ENCODE measurements around the gene SGCE. TPM values are rescaled to one million over a fixed set of nuclear protein-coding genes. Genes with fewer than 3 reads are reported as not detected.

The SGCE gene
- total RNA-seq, 4 donors from 2014 or later, result 118 to 203 (median 161) TPM

DNA sequence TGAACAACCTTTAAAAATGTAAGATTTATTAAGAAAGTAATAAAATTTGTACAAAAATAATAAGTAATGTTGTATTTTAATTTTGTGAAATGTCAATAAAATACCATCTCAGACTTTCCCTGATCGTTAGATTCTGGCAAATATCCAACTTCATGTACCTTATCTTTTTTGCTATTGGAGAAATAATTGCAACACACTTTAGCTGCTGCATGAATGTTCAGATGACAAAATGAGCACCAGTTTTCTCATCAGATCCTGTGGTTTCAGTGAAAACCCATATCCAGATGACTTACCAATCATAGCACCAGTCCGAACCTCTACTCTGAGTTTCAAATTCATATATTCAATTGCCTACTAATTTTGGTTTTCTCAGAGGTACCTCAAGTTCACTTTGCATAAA, 76.5 kb downstream of the SGCE start:
- peaks cover 0 to 23% (median 3%) of the 10 kb centered on the region in 4 donors for H3K9me3 ChIP-seq
- TF ChIP-seq, protein P1, sequence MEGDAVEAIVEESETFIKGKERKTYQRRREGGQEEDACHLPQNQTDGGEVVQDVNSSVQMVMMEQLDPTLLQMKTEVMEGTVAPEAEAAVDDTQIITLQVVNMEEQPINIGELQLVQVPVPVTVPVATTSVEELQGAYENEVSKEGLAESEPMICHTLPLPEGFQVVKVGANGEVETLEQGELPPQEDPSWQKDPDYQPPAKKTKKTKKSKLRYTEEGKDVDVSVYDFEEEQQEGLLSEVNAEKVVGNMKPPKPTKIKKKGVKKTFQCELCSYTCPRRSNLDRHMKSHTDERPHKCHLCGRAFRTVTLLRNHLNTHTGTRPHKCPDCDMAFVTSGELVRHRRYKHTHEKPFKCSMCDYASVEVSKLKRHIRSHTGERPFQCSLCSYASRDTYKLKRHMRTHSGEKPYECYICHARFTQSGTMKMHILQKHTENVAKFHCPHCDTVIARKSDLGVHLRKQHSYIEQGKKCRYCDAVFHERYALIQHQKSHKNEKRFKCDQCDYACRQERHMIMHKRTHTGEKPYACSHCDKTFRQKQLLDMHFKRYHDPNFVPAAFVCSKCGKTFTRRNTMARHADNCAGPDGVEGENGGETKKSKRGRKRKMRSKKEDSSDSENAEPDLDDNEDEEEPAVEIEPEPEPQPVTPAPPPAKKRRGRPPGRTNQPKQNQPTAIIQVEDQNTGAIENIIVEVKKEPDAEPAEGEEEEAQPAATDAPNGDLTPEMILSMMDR (IDR thresholded peaks at IDR 0.05), result no peak
- TF ChIP-seq POLR2A (IDR thresholded peaks at IDR 0.05), result no peak
- TF ChIP-seq EP300 (IDR thresholded peaks at IDR 0.05), result no peak

DNA sequence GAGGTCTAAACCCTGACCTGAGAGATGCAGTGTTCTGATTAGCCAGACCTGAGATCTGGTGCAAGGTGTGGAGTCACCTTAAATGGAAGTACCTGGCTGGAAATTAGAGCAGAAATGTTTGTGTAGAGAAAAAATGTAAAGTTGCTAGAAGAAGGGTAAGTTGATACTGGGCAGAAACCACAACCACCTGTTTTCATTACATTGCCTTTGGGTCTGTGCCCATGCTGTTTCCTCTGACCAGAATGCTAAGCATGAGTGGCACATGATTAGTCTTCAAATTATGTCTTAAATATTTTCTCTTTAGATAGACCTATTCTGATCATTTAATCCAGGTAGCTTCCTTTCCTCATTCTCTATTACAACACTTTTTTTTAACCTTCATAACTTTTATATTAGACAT, 77.3 kb downstream of the SGCE start:
- H3K4me3 ChIP-seq, result no peak overlapping the region
- H3K4me1 ChIP-seq, result no peaks in the 10 kb centered on the region
- no peaks in the 10 kb centered on the region for H3K27me3 ChIP-seq
- H3K9me3 ChIP-seq, result peaks cover 0 to 30% (median 3%) of the 10 kb centered on the region in 4 donors
- H3K36me3 ChIP-seq, result peaks cover 0 to 46% (median 0%) of the 10 kb centered on the region in 3 donors
- no peak overlapping the region for H3K27ac ChIP-seq
- DNase-seq (ENCODE audit: low spot score in 2 of 2), result no peak
- TF ChIP-seq, protein P1 (IDR thresholded peaks at IDR 0.05), result no peak
- no peak for TF ChIP-seq EP300 (IDR thresholded peaks at IDR 0.05)
- TF ChIP-seq POLR2A (IDR thresholded peaks at IDR 0.05), result no peak

More for the DNA sequence above, 76.5 kb downstream of the SGCE start:
- WGBS, 2 donors, result 96% methylated on average over 2 of the region's 2 CpGs
- Histone ChIP-seq H3K4me1 (no peaks in the 10 kb centered on the region), H3K27me3 (no peaks in the 10 kb centered on the region), H3K4me3 (no peak overlapping the region), H3K27ac (no peak overlapping the region), H3K36me3 (peaks cover 0 to 47% (median 0%) of the 10 kb centered on the region in 3 donors)
- no peak for DNase-seq (ENCODE audit: low spot score in 2 of 2)

DNA sequence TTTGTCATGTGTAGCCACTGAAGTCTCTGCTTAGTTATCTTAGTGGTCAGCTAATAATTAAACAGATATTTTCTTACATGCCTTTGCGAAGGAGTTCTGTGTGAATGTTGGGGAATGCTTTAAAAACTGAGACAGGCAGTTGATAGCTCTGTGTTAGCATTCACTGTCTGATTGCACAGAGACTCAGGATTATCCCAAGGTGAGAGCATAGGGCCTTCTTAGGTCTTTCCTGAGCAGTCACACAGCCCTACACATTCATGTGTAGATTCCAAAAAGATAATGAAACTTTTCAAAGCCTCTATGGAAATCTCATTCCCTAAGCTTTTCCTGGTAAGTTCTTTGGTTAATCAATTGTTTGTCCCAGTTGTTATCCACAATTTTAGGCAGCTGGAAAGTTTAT, 78.6 kb downstream of the SGCE start:
- no peak overlapping the region for H3K27ac ChIP-seq
- H3K9me3 ChIP-seq, result peaks cover 0 to 40% (median 6%) of the 10 kb centered on the region in 4 donors
- 97% methylated on average over 1 of the region's 1 CpG for WGBS, 2 donors
- no peak overlapping the region for H3K4me3 ChIP-seq
- H3K4me1 ChIP-seq, result no peaks in the 10 kb centered on the region
- no peaks in the 10 kb centered on the region for H3K27me3 ChIP-seq
- TF ChIP-seq, protein P1 (IDR thresholded peaks at IDR 0.05), result no peak
- no peak for TF ChIP-seq POLR2A (IDR thresholded peaks at IDR 0.05)
- TF ChIP-seq EP300 (IDR thresholded peaks at IDR 0.05), result no peak
- DNase-seq (ENCODE audit: low spot score in 2 of 2), result no peak
- H3K36me3 ChIP-seq, result peaks cover 0 to 46% (median 0%) of the 10 kb centered on the region in 3 donors

DNA sequence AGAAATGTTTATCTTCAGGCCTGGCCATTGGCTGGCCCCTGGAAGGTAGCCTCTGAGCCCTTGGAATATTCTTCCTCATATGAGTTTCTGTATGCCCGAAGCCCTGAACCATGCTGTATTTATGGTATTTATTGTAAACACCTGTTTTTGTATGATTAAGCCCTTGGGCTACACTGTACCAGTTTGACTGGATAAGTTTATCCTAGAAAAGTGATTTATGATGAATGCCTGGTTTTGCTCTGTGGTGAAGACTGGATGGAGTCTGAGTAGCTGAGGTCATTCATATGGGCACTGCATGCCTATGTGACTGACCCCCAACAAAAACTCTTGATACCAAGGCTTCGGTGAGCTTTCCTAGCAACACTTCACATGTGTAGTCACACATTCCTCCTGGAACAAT, 79.6 kb downstream of the SGCE start:
- Histone ChIP-seq H3K4me3 (no peak overlapping the region), H3K4me1 (no peaks in the 10 kb centered on the region), H3K27me3 (no peaks in the 10 kb centered on the region), H3K27ac (no peak overlapping the region), H3K9me3 (peaks cover 0 to 40% (median 6%) of the 10 kb centered on the region in 4 donors), H3K36me3 (peaks cover 0 to 47% (median 0%) of the 10 kb centered on the region in 3 donors)
- WGBS, 2 donors, result 70 to 100% methylated on average over 2 of the region's 2 CpGs
- DNase-seq (ENCODE audit: low spot score in 2 of 2), result no peak
- TF ChIP-seq, protein P1 (IDR thresholded peaks at IDR 0.05), result no peak
- no peak for TF ChIP-seq EP300 (IDR thresholded peaks at IDR 0.05)

DNA sequence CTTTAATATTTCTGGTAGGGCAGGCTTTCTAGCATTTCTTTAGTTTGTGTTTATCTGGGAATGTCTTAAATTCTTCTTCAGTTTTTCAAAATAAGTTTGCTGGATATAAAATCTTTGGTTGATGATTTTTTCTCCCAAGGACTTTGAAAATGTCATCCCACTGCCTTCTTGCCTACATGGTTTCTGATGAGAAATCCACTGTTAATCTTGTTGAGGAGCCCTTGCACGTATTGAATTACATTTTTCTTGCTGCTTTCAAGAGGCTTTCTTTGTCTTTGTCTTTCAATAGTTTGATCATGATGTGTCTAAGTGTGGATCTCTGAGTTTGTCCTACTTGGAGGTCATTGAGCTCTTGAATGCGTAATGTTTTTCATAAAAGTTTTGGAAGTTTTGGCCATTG, 80.3 kb downstream of the SGCE start:
- Histone ChIP-seq H3K4me1 (no peaks in the 10 kb centered on the region), H3K36me3 (peaks cover 0 to 52% (median 0%) of the 10 kb centered on the region in 3 donors), H3K9me3 (peaks cover 0 to 40% (median 6%) of the 10 kb centered on the region in 4 donors), H3K27me3 (no peaks in the 10 kb centered on the region), H3K27ac (no peak overlapping the region), H3K4me3 (no peak overlapping the region)
- TF ChIP-seq, protein P1 (IDR thresholded peaks at IDR 0.05), result no peak
- TF ChIP-seq POLR2A (IDR thresholded peaks at IDR 0.05), result no peak
- no peak for TF ChIP-seq EP300 (IDR thresholded peaks at IDR 0.05)
- DNase-seq (ENCODE audit: low spot score in 2 of 2), result no peak
- 97 to 98% methylated on average over 2 of the region's 2 CpGs for WGBS, 2 donors

Measured in tibial nerve (tissue), 4 donors.